DOHH2 (cell line): ENCODE measurements around the gene ACOT12.

Experiments
- CTCF ChIP-seq: fragments of 200-600 bp; sonication (generic); IDR thresholded peaks from one replicate; pipeline ENCODE4 v1.5.1; 2014; ENCODE audit warnings: antibody characterized with exemption, mild to moderate bottlenecking, low read depth, low read length; ENCODE audit not compliant: poor library complexity, severe bottlenecking
- EZH2phosphoT487 ChIP-seq: fragments of 200-600 bp; sonication (generic); IDR thresholded peaks from 2 replicates; pipeline ENCODE4 v1.6.1; 2017; ENCODE audit warnings: borderline replicate concordance, mild to moderate bottlenecking, antibody characterized with exemption, low read length, moderate library complexity, mixed read lengths

- TF ChIP-seq CTCF: no peak
- TF ChIP-seq EZH2phosphoT487: no peak
Measured at GRCh38 chr5:81363093-81363871, 30.7 kb downstream of the ACOT12 start.
